Muscle layer of colon (tissue), 2 donors: Measurements from ENCODE around the gene DCC.
A peak's percentile ranks its signal among the peaks of the same experiment; 100 is the strongest.

ENCODE experiments used
- H3K27ac ChIP-seq: one replicate; pipeline ENCODE4 v1.7.0; 2013; ENCODE audit warnings: low read depth, mild to moderate bottlenecking, low read length, moderate library complexity
- H3K27me3 ChIP-seq, 2 donors: one replicate each; pipeline ENCODE4 v1.7.0; 2013; ENCODE audit warnings: low read length in 2 of 2, mild to moderate bottlenecking in 2 of 2; ENCODE audit not compliant: insufficient read depth in 2 of 2, control insufficient read depth in 1 of 2
- H3K36me3 ChIP-seq: one replicate; pipeline ENCODE4 v1.7.0; 2013; ENCODE audit warnings: mild to moderate bottlenecking, low read length; ENCODE audit not compliant: insufficient read depth
- H3K4me1 ChIP-seq: one replicate; pipeline ENCODE4 v1.7.0; 2013; ENCODE audit warnings: mild to moderate bottlenecking, low read length; ENCODE audit not compliant: insufficient read depth
- H3K4me3 ChIP-seq, 2 donors: one replicate each; pipeline ENCODE4 v1.7.0; 2013; ENCODE audit warnings: low read length in 2 of 2, low read depth in 1 of 2, mild to moderate bottlenecking in 1 of 2, moderate library complexity in 1 of 2
- H3K9ac ChIP-seq: one replicate; pipeline ENCODE4 v1.7.0; 2013; ENCODE audit warnings: low read length
- H3K9me3 ChIP-seq: one replicate; pipeline ENCODE4 v1.7.0; 2013; ENCODE audit warnings: mild to moderate bottlenecking, low read length
- donor health status: abdominal sarcoma.
- donor health status: Adenocarcinoma of cecum.

The DCC gene

DNA sequence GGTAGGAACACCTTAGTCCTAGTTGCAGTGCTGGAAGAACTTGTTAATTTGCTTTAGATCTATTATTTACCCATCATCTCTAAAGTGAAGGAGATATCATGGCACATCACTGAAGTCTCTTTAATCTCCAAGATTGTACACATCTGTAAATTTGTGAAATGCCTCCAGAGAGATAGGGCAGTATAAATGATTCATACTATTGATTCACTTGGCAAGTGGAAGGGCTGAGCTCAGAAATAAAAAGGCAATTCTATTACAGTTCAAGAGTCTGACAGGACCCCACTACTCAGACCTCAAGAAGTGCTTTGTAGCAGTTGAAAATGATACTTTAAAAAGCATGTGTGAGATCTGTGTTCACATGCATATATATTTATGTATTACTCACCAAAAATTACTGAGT lies 489.3 kb downstream of the DCC start:
- Histone ChIP-seq H3K27me3 (no peaks in the 10 kb centered on the region), H3K9me3 (no peaks in the 10 kb centered on the region), H3K36me3 (no peaks in the 10 kb centered on the region), H3K27ac (no peak overlapping the region), H3K4me3 (no peak overlapping the region), H3K4me1 (peaks cover 8% of the 10 kb centered on the region), H3K9ac (no peak overlapping the region)

GRCh38 chr18:52829876-52830405 lies 489.9 kb downstream of the DCC start:
- Histone ChIP-seq H3K27me3 (no peaks in the 10 kb centered on the region), H3K9me3 (no peaks in the 10 kb centered on the region), H3K27ac (no peak overlapping the region), H3K4me3 (no peak overlapping the region), H3K9ac (no peak overlapping the region), H3K4me1 (peaks cover 8% of the 10 kb centered on the region), H3K36me3 (no peaks in the 10 kb centered on the region)

DNA sequence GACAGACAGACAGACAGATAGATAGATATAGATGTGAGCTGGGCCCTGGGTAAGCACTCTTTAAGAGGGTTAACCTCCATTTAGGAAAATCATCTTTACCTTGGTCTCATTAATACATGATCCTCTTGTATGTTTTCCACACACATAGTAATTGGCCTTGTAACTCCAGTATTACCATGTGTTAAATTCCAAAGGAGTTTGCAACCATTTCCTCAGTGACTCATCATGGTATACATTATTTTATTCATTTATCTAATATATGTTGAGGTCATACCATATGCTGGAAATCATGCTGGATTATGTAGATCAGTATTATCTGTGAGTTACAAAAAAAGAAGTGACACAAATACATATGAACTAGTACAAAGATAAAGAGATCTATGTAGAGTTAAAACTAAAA lies 504.3 kb downstream of the DCC start:
- Histone ChIP-seq H3K4me3 (no peak overlapping the region), H3K36me3 (no peaks in the 10 kb centered on the region), H3K4me1 (no peaks in the 10 kb centered on the region), H3K27ac (no peak overlapping the region), H3K9ac (no peak overlapping the region), H3K9me3 (no peaks in the 10 kb centered on the region), H3K27me3 (no peaks in the 10 kb centered on the region)

DNA sequence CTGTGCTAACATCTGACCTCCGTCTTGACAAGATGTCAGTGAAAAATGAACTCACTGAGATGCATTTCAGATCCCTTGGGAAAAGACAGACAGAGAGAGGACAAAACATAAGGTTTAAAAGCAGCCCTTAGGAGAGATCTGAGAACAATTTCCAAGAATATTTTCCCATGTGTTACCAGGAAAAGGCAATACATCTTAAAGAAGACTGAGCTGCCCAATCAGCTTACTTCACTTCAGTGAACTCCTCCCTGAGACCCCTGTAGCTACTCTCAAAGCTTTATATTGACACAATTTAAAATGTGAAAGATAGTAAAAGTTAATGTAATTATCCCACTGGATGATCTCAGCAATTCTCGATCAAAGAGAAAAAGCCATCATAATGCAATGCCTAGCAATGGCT lies 505.0 kb downstream of the DCC start:
- Histone ChIP-seq H3K27me3 (no peaks in the 10 kb centered on the region), H3K9me3 (no peaks in the 10 kb centered on the region), H3K27ac (no peak overlapping the region), H3K4me3 (no peak overlapping the region), H3K36me3 (no peaks in the 10 kb centered on the region), H3K9ac (no peak overlapping the region), H3K4me1 (no peaks in the 10 kb centered on the region)

GRCh38 chr18:52850031-52850560 lies 510.1 kb downstream of the DCC start:
- Histone ChIP-seq H3K27ac (no peak overlapping the region), H3K9ac (no peak overlapping the region), H3K36me3 (no peaks in the 10 kb centered on the region), H3K9me3 (no peaks in the 10 kb centered on the region), H3K4me3 (no peak overlapping the region), H3K4me1 (no peaks in the 10 kb centered on the region), H3K27me3 (no peaks in the 10 kb centered on the region)

- no peaks in the 10 kb centered on the region for H3K36me3 ChIP-seq
- no peaks in the 10 kb centered on the region for H3K27me3 ChIP-seq
- H3K9me3 ChIP-seq = no peaks in the 10 kb centered on the region
- no peak overlapping the region for H3K4me3 ChIP-seq
- H3K4me1 ChIP-seq = no peaks in the 10 kb centered on the region
- H3K9ac ChIP-seq = no peak overlapping the region
- no peak overlapping the region for H3K27ac ChIP-seq
Measured at GRCh38 chr18:52861558-52861957, 521.6 kb downstream of the DCC start.

DNA sequence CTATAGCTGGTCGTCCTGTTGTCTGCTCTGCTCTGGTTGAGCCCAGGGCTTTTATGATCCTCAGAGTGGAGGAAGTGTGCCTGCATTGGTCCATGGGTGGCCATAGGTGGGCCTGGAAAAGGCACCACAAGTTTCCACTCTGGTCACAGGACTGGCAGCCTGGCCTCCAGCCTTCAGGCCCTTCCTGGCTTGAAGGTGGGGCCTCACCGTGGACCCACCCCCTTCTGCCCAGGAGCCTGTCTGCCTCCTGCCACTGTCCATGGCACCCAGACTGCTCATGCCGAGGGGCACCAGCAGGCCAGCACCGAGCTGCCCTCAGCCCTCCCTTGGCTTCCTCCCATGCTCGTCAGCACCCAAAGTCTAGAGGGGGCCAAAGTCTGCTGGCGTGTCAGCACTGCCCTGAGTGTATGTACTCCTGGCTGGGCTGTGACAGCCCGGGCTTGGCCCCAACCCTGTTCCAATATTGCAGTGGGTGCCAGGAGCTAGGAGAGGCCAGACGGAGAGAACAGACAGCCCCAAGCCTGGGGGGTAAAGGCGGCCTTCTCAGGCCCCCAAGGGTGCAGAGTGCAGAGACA lies 529.4 kb downstream of the DCC start:
- Histone ChIP-seq H3K4me3 (no peak overlapping the region), H3K27ac (no peak overlapping the region)

GRCh38 chr18:52869942-52870907 lies 530.2 kb downstream of the DCC start:
- no peaks in the 10 kb centered on the region for H3K36me3 ChIP-seq
- H3K4me3 ChIP-seq = no peak overlapping the region
- no peak overlapping the region for H3K27ac ChIP-seq
- no peak overlapping the region for H3K9ac ChIP-seq
- H3K9me3 ChIP-seq = no peaks in the 10 kb centered on the region
- no peaks in the 10 kb centered on the region for H3K27me3 ChIP-seq
- peaks cover 3% of the 10 kb centered on the region for H3K4me1 ChIP-seq

More for the DNA sequence above, 529.4 kb downstream of the DCC start:
- Histone ChIP-seq H3K4me1 (no peaks in the 10 kb centered on the region), H3K36me3 (no peaks in the 10 kb centered on the region), H3K9ac (no peak overlapping the region), H3K9me3 (no peaks in the 10 kb centered on the region), H3K27me3 (no peaks in the 10 kb centered on the region)

DNA sequence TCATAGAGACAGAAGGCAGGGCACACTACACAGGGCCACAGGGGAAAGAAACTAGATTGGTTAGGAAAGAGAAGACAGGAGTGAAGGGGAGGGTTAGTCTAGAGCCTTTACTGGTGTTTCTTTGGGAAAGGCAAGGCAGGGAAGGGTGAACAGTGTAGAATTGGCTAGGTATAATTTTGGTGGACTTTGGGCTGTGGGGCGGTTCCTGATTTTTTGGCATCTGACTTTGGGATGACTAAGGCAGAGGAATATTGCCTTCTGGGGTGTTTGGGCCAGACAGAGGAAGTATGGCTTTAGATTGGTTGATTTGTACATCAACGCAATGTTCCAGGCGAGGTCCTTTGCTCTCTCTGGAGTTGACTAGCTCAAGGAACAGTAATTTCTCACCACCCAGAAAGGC lies 534.8 kb downstream of the DCC start:
- H3K4me1 ChIP-seq = peaks cover 17% of the 10 kb centered on the region
- H3K9ac ChIP-seq = no peak overlapping the region

DNA sequence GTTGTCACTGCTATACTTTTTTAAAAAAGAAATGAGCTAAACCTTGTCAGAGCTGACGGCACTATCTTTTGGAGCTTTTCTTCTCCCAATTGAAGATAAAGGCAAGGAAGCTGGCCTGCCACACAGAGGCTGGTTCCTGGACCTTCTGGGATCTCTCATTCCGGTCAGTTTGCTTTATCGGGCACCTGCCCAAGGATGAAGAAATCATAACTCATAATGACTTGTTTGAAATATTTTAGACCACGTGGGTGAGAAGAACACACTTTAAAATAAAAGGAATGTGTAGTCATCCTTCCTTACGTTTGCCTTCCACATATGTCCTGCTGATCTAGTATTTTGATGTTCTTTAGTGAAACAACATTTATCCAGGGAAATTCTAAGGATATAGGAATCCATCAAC lies 535.7 kb downstream of the DCC start:
- Histone ChIP-seq H3K9ac (no peak overlapping the region), H3K4me3 (no peak overlapping the region), H3K36me3 (no peaks in the 10 kb centered on the region), H3K9me3 (no peaks in the 10 kb centered on the region), H3K4me1 (peaks cover 17% of the 10 kb centered on the region), H3K27me3 (no peaks in the 10 kb centered on the region), H3K27ac (peak overlapping the region; percentile 26)

More for the DNA sequence above, 534.8 kb downstream of the DCC start:
- Histone ChIP-seq H3K9me3 (no peaks in the 10 kb centered on the region), H3K27me3 (no peaks in the 10 kb centered on the region), H3K4me3 (no peak overlapping the region), H3K36me3 (no peaks in the 10 kb centered on the region), H3K27ac (no peak overlapping the region)

DNA sequence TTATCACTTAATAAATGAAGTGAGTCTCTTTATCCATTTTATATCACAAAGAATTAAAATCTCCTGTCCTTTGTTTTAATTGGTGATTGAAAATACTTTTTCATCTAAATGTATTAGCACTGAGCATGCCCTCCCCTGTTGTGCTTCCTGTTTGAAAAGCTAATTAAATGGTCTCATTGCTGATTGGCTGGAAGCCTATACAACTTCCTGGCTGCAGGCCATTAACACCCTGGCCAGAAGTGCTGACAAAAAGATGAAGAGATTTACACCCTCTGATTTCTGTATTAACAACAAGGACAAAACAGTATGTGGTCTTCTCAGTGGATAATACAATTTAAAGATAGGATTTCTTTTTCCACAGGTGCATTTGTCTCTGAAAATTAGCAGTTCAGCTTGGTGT lies 548.0 kb downstream of the DCC start:
- Histone ChIP-seq H3K4me3 (no peak overlapping the region), H3K9ac (no peak overlapping the region), H3K9me3 (no peaks in the 10 kb centered on the region), H3K4me1 (no peaks in the 10 kb centered on the region), H3K36me3 (no peaks in the 10 kb centered on the region), H3K27ac (no peak overlapping the region), H3K27me3 (no peaks in the 10 kb centered on the region)
